HL-60 (cell line): Measurements from ENCODE around the gene CDH23.

Experiments used
- DNase-seq, 2 experiments: peaks; one replicate each; pipeline ENCODE4 v3.0.0-alpha.2; 2010 to 2020; ENCODE audit warnings: low read depth in 1 of 2, low spot score in 1 of 2
- H3K27ac ChIP-seq: fragments of 250-450 bp; sonication (Bioruptor Pico); replicated peaks from 2 replicates; pipeline ENCODE4 v1.5.1; 2020; ENCODE audit warnings: mild to moderate bottlenecking, moderate library complexity
- H3K27me3 ChIP-seq: fragments of 250-450 bp; sonication (Bioruptor Pico); 2 replicates; pipeline ENCODE4 v1.5.1; 2021; ENCODE audit warnings: mild to moderate bottlenecking, moderate library complexity; ENCODE audit not compliant: insufficient read depth, poor library complexity, severe bottlenecking
- H3K4me3 ChIP-seq: replicated peaks from 2 replicates; pipeline ENCODE4 v1.5.1; 2011; ENCODE audit warnings: mild to moderate bottlenecking, control low read depth, low read length; ENCODE audit not compliant: insufficient read depth
- CTCF ChIP-seq: IDR thresholded peaks from one replicate; pipeline ENCODE4 v1.5.1; 2011; ENCODE audit warnings: low read length, control low read depth, inconsistent platforms; ENCODE audit not compliant: insufficient read depth
- GABPA ChIP-seq: IDR thresholded peaks from 2 replicates; pipeline ENCODE4 v1.6.1; 2012; ENCODE audit warnings: low read depth
- POLR2AphosphoS5 ChIP-seq: IDR thresholded peaks from 2 replicates; pipeline ENCODE4 v1.6.1; 2012; ENCODE audit warnings: low read depth
- REST ChIP-seq: IDR thresholded peaks from 2 replicates; pipeline ENCODE4 v1.6.1; 2012; ENCODE audit warnings: low read depth; ENCODE audit not compliant: insufficient replicate concordance
- SPI1 ChIP-seq: IDR thresholded peaks from 2 replicates; pipeline ENCODE4 v1.6.1; 2012; ENCODE audit warnings: low read depth, mild to moderate bottlenecking, borderline replicate concordance

CDH23 gene

GRCh38 chr10:71528371-71529206, 131.9 kb downstream of the CDH23 start:
- no peaks in the 10 kb centered on the region for H3K27me3 ChIP-seq
- no peak overlapping the region for H3K27ac ChIP-seq
- no peak for TF ChIP-seq GABPA
- TF ChIP-seq SPI1, result no peak
- no peak for TF ChIP-seq REST
- no peak for TF ChIP-seq CTCF
- TF ChIP-seq POLR2AphosphoS5, result no peak
- DNase-seq, result no peak
- H3K4me3 ChIP-seq, result no peak overlapping the region

DNA sequence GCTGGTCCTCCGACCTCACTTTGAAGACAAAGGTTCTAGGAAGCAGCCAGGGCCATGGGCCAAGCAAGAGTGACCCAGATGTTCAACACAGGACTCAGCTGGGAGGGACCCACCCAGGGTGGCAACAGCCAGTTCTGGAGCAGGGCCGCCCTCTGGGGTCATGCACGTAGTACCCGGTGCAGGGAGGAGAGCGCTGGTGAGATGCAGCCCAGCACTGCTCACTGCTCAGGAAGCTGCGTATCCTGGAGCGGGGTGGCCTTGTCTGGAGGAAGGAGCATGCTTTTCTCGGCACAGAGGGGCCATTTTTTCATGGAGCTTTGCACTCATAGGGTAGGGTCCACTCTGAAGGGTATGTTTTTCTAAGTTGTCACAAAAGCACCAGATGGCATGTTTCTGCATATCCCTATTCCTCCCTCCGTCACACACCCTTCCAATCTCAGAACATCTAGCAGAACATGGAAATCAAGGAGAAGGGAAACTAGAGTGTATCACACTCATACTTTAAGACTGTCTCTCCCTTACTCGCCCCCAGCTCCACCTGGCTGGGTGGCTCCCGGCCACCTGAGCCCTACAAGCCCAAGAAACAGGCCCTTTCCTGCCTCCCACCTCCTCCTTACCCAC, 132.6 kb downstream of the CDH23 start:
- TF ChIP-seq REST, result no peak
- no peak for TF ChIP-seq GABPA
- no peak for TF ChIP-seq CTCF
- no peak for TF ChIP-seq SPI1
- no peak for TF ChIP-seq POLR2AphosphoS5
- H3K27ac ChIP-seq, result no peak overlapping the region
- no peak for DNase-seq
- H3K4me3 ChIP-seq, result no peak overlapping the region
- no peaks in the 10 kb centered on the region for H3K27me3 ChIP-seq

- H3K27ac ChIP-seq, result no peak overlapping the region
- TF ChIP-seq CTCF, result no peak
- no peak for TF ChIP-seq GABPA
- TF ChIP-seq SPI1, result no peak
- TF ChIP-seq REST, result no peak
- TF ChIP-seq POLR2AphosphoS5, result no peak
- H3K4me3 ChIP-seq, result no peak overlapping the region
- no peak for DNase-seq
- H3K27me3 ChIP-seq, result no peaks in the 10 kb centered on the region
Observed at GRCh38 chr10:71530781-71531180, 134.1 kb downstream of the CDH23 start.
